Kidney epithelial cell (primary cell): ENCODE measurements around the gene CLMP. TPM values are rescaled to one million over a fixed set of nuclear protein-coding genes. Genes with fewer than 3 reads are reported as not detected.

Experiments
- DNase-seq: peaks from one replicate; pipeline ENCODE4 v3.0.0-alpha.2; 2010; ENCODE audit warnings: low read depth
- H3K27me3 ChIP-seq: 2 replicates; pipeline ENCODE4 v1.6.0; 2011; ENCODE audit warnings: low read length; ENCODE audit not compliant: control insufficient read depth, insufficient read depth
- H3K36me3 ChIP-seq: 2 replicates; pipeline ENCODE4 v1.5.1; 2011; ENCODE audit warnings: low read length; ENCODE audit not compliant: control insufficient read depth, insufficient read depth
- H3K4me3 ChIP-seq: 2 replicates; pipeline ENCODE4 v1.5.1; 2011; ENCODE audit warnings: low read depth, mild to moderate bottlenecking, control low read depth, low read length
- total RNA-seq: library from RNA; depleted of rRNA; stranded (reverse); fragments of >200 nt; gene quantifications from 2 replicates; pipeline ENCODE4 v1.2.3, GENCODE V29; 2015
- TF ChIP-seq, protein P1 (sequence below): IDR thresholded peaks from 2 replicates; pipeline ENCODE4 v1.5.1; 2011; ENCODE audit warnings: mild to moderate bottlenecking, moderate library complexity, low read length, control low read depth, inconsistent platforms; ENCODE audit not compliant: insufficient read depth, poor library complexity, severe bottlenecking

Gene CLMP
- total RNA-seq, 1 donor from 2014 or later: 6.4 TPM

GRCh38 chr11:123030517-123030916, 164.5 kb downstream of the CLMP start:
- Histone ChIP-seq H3K27me3 (no peaks in the 10 kb centered on the region), H3K4me3 (no peak overlapping the region), H3K36me3 (no peaks in the 10 kb centered on the region)
- TF ChIP-seq, protein P1, sequence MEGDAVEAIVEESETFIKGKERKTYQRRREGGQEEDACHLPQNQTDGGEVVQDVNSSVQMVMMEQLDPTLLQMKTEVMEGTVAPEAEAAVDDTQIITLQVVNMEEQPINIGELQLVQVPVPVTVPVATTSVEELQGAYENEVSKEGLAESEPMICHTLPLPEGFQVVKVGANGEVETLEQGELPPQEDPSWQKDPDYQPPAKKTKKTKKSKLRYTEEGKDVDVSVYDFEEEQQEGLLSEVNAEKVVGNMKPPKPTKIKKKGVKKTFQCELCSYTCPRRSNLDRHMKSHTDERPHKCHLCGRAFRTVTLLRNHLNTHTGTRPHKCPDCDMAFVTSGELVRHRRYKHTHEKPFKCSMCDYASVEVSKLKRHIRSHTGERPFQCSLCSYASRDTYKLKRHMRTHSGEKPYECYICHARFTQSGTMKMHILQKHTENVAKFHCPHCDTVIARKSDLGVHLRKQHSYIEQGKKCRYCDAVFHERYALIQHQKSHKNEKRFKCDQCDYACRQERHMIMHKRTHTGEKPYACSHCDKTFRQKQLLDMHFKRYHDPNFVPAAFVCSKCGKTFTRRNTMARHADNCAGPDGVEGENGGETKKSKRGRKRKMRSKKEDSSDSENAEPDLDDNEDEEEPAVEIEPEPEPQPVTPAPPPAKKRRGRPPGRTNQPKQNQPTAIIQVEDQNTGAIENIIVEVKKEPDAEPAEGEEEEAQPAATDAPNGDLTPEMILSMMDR: no peak
- no peak for DNase-seq

GRCh38 chr11:123020968-123021367, 174.1 kb downstream of the CLMP start:
- H3K36me3 ChIP-seq: no peaks in the 10 kb centered on the region
- no peak overlapping the region for H3K4me3 ChIP-seq
- no peaks in the 10 kb centered on the region for H3K27me3 ChIP-seq
- no peak for DNase-seq
- TF ChIP-seq, protein P1: peak; percentile 77

Other genes with a start within 250 kb of the CLMP start
- not detected in 2 replicates for gene BSX, start 213.4 kb downstream of the CLMP start, total RNA-seq
- 1,290 and 1,738 TPM in 2 replicates for gene HSPA8, start 133.1 kb downstream of the CLMP start, total RNA-seq
- 3.4 and 8.8 TPM in 2 replicates for gene GRAMD1B, start 235.0 kb upstream of the CLMP start, total RNA-seq